AG04450 (cell line): ENCODE measurements around the gene SYT6. TPM values are rescaled to one million over a fixed set of nuclear protein-coding genes. Genes with fewer than 3 reads are reported as not detected.

Experiments
- CTCF ChIA-PET: fragments of 300-600, 350-600 bp; formaldehyde crosslinking; extraction: SDS; loops from one replicate; lab custom pipeline; 2022; ENCODE audit warnings: antibody characterized with exemption, inconsistent platforms; lab: Charles Lee
- POLR2A ChIA-PET: fragments of 350-600 bp; formaldehyde crosslinking; extraction: SDS; loops from one replicate; lab custom pipeline; 2021; ENCODE audit warnings: antibody characterized with exemption, inconsistent platforms; lab: Yijun Ruan, JAX
- DNase-seq: peaks from one replicate; pipeline ENCODE4 v3.0.0-alpha.2; 2011; ENCODE audit warnings: low read depth, low spot score
- H3K27ac ChIP-seq: one replicate; pipeline ENCODE4 v1.5.1; 2012; ENCODE audit warnings: low read depth, low read length, control low read depth
- H3K27me3 ChIP-seq: one replicate; pipeline ENCODE4 v1.6.0; 2012; ENCODE audit warnings: low read length; ENCODE audit not compliant: control insufficient read depth, insufficient read depth
- H3K4me3 ChIP-seq: 2 replicates; pipeline ENCODE4 v1.5.1; 2011; ENCODE audit warnings: mild to moderate bottlenecking, low read depth, low read length, control low read depth
- H3K9me3 ChIP-seq: 2 replicates; pipeline ENCODE4 v1.5.1; 2012; ENCODE audit warnings: low read length; ENCODE audit not compliant: control insufficient read depth, insufficient read depth
- polyA plus RNA-seq: library from polyadenylated mRNA; depleted of rRNA; stranded (reverse); fragments of >200 nt; gene quantifications from 2 replicates; pipeline ENCODE4 v1.2.3, GENCODE V29; 2011
- TF ChIP-seq, protein P1 (sequence below): IDR thresholded peaks from 2 replicates; pipeline ENCODE4 v1.5.1; 2011; ENCODE audit warnings: low read depth, low read length, control low read depth, inconsistent platforms

SYT6 gene
- polyA plus RNA-seq, 1 experiment, result not detected

GRCh38 chr1:114117654-114118053 lies 36.0 kb downstream of the SYT6 start:
- no peak for DNase-seq
- Histone ChIP-seq H3K9me3 (no peaks in the 10 kb centered on the region), H3K27me3 (no peaks in the 10 kb centered on the region), H3K27ac (no peak overlapping the region), H3K4me3 (no peak overlapping the region)
- ChIA-PET POLR2A (no interaction called here), CTCF (no interaction called here)
- TF ChIP-seq, protein P1, sequence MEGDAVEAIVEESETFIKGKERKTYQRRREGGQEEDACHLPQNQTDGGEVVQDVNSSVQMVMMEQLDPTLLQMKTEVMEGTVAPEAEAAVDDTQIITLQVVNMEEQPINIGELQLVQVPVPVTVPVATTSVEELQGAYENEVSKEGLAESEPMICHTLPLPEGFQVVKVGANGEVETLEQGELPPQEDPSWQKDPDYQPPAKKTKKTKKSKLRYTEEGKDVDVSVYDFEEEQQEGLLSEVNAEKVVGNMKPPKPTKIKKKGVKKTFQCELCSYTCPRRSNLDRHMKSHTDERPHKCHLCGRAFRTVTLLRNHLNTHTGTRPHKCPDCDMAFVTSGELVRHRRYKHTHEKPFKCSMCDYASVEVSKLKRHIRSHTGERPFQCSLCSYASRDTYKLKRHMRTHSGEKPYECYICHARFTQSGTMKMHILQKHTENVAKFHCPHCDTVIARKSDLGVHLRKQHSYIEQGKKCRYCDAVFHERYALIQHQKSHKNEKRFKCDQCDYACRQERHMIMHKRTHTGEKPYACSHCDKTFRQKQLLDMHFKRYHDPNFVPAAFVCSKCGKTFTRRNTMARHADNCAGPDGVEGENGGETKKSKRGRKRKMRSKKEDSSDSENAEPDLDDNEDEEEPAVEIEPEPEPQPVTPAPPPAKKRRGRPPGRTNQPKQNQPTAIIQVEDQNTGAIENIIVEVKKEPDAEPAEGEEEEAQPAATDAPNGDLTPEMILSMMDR, result no peak

DNA sequence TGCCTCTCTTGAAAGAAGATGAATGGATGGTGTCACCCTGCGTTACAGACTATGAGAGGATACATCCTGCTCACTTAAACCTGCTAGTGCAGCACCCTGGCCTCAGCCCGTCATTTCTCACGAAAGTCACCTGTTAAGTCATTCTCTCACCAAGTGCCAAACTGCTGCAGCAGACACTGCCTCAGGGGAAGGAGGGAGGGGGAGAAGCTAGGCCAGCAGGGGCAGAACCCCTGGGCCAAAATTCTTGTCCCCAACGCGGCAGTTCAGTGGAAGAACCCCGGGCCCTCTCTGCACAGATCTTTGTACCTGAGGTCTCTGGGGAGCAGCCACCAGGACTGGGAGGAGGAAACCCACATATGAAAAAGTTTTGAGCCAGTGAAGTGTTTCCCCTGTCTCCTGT lies 37.6 kb downstream of the SYT6 start:
- H3K4me3 ChIP-seq, result no peak overlapping the region
- H3K27ac ChIP-seq, result no peak overlapping the region
- H3K9me3 ChIP-seq, result no peaks in the 10 kb centered on the region
- no peaks in the 10 kb centered on the region for H3K27me3 ChIP-seq
- TF ChIP-seq, protein P1, result no peak
- ChIA-PET CTCF (no interaction called here), POLR2A (no interaction called here)
- DNase-seq, result no peak

DNA sequence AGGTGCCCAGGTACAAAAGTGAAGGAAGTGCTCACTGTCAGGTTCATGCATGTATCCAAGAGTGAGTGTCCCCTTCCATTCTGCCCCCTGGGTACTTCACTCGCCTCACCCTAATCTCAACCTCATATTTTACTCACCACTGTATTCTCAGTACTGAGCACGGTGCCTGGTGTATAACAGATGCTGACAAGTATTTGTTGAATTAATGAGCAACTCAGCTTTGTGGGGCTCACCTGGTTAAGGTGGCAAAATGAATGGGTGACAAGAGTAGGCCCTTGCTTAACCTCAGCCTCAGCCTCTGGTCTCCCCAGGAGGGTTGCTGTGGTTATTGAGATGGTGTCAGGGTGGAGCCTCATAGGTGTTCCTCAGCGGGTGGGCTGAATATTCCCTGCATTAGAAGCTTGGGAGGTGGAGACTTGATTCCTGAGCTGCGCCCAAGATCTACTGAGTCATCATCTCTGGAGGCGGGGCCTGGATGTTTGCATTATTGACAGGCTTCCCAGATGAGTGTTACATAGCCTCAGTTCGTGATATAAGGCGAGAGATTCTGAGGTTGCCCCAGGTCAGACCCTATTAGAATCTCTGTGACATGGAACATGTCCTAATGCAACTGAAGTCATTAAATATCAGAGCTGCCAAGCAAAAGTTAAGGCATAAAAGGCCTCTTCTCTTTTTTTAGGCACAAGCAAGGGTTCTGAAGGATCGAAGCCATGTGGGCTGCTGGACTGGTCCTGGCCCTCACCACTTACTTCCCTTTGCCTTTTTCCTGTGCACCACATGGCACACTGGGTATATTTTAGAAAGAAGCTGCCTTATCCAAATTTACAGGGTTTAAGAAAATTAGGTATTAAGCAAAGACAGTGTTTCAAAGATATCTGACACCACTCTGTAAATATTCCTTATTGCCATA lies 39.2 kb downstream of the SYT6 start:
- Histone ChIP-seq H3K27ac (no peak overlapping the region), H3K27me3 (no peaks in the 10 kb centered on the region), H3K4me3 (no peak overlapping the region), H3K9me3 (no peaks in the 10 kb centered on the region)
- ChIA-PET POLR2A (no interaction called here), CTCF (no interaction called here)
- TF ChIP-seq, protein P1, result no peak
- no peak for DNase-seq

DNA sequence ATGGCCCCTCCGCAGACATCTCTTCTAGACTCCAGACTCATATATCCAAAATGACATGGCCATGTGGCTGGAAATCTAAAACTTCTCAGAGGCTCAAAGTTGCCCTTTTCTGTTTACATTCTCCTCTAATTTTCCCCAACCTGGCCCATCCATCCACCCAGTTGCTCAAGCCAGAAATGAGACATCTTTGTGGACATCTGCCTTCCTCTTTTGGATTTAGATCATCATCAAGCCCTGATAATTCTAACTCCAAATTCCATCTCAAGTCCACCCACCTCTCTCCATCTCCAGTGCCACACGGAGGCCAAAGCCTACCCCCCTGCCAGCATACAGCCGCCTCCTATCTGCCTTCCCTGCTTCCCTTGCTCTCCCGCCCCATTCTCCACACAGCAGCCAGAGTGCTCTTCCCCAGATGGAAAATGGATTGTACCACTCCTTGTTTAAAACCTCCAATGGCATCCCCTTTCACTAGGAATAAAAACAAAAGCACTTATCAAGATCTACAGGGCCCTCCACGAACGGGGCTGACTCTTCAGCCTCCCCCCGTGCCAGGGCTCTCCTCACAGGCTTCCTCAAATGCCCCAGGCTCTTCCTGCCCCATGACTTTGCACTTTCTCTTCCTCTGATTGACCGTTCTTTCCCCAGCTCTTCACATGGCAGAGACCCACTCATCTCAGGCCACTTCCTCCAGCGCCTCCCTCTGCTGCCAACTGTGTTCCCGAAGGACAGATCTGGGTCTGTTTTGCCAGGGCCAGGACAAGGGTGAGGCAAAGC lies 40.1 kb downstream of the SYT6 start:
- CTCF ChIA-PET, result no interaction called here

More for the DNA sequence above, 40.1 kb downstream of the SYT6 start:
- Histone ChIP-seq H3K9me3 (no peaks in the 10 kb centered on the region), H3K27ac (no peak overlapping the region), H3K4me3 (no peak overlapping the region), H3K27me3 (no peaks in the 10 kb centered on the region)
- DNase-seq, result no peak
- POLR2A ChIA-PET, result no interaction called here
- TF ChIP-seq, protein P1, result no peak
